COLO829 (cell line): ENCODE data around the gene RASGRF2.
"Not testable (repeated sequence)": the region's sequence is repeated elsewhere in the genome, so short reads cannot be mapped to it uniquely, and the experiment has no call there.

Experiments used
- DNase-seq: peaks from one replicate; pipeline ENCODE4 v3.0.0; 2012; ENCODE audit warnings: low spot score

The RASGRF2 gene

GRCh38 chr5:81021951-81022687 is 62.0 kb downstream of the RASGRF2 start:
- no peak for DNase-seq

GRCh38 chr5:81022688-81023084 is 62.5 kb downstream of the RASGRF2 start:
- DNase-seq, result no peak

GRCh38 chr5:81023261-81023970 is 63.3 kb downstream of the RASGRF2 start:
- DNase-seq, result no peak

DNA sequence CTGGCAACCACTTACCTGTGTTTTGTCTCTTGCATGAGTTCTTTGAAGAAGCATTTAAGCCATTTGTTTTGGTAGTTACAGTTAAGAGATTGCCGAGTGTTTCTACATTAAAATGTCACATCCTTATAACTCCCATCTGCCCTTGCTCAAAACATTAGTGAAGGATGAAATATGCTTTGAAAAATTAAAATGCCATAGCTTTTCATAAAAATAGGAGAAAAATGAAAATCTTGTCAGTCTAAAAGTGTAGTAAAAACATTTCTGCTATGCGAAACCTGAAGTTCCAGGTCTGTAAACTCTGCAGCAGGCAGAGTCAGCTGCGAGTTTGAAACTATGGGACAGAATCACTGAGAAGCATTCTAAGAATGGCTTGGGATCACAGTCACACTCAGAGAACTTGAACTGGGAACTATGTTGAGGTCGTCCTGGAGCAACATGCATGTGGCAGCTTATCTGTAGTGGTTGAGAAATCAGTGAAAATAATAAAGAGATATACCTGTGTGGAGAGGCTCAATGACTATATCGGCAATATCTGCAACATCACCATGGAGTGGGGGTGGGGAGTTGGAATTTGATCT is 67.4 kb downstream of the RASGRF2 start:
- no peak for DNase-seq

GRCh38 chr5:81028888-81029287 is 68.7 kb downstream of the RASGRF2 start:
- DNase-seq, result not testable (repeated sequence)

DNA sequence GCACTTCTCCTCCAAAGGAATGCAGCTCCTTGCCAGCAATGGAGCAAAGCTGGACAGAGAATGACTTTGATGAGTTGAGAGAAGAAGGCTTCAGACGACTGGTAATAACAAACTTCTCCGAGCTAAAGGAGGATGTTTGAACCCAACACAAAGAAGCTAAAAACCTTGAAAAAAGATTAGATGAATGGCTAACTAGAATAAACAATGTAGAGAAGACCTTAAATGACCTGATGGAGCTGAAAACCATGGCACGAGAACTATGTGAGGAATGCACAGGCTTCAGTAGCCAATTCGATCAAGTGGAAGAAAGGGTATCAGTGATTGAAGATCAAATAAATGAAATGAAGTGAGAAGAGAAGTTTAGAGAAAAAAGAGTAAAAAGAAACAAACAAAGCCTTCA is 69.6 kb downstream of the RASGRF2 start:
- DNase-seq, result not testable (repeated sequence)

DNA sequence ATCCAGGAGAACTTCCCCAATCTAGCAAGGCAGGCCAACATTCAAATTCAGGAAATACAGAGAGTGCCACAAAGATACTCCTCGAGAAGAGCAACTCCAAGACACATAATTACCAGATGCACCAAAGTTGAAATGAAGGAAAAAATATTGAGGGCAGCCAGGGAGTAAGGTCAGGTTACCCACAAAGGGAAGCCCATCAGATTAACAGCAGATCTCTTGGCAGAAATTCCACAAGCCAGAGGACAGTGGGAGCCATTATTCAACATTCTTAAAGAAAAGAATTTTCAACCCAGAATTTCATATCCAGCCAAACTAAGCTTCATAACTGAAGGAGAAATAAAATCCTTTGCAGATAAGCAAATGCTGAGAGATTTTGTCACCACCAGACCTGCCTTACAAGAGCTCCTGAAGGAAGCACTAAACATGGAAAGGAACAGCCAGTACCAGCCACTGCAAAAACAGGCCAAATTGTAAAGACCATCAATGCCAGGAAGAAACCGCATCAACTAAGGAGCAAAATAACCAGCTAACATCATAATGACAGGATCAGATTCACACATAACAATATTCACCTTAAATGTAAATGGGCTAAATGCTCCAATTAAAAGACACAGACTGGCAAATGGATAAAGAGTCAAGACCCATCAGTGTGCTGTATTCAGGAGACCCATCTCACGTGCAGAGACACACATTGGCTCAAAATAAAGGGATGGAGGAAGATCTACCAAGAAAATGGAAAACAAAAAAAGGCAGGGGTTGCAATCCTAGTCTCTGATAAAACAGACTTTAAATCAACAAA is 70.3 kb downstream of the RASGRF2 start:
- not testable (repeated sequence) for DNase-seq

DNA sequence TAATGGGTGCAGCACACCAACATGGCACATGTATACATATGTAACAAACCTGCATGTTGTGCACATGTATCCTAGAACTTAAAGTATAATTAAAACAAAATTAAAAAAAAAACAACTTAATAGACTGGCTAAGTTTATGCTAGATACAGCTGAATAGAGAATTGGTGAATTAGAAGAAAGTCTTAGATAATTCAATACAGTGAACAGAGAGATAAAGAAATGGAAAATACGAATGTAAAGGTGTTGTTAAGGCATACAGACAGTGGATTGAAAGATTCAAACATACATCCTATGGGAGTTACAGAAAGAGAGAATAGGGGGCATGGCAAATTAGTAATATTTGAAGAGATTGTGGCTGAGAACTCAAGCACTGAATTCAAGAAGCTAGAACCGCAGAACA is 75.4 kb downstream of the RASGRF2 start:
- no peak for DNase-seq

GRCh38 chr5:81038495-81038894 is 78.3 kb downstream of the RASGRF2 start:
- no peak for DNase-seq

DNA sequence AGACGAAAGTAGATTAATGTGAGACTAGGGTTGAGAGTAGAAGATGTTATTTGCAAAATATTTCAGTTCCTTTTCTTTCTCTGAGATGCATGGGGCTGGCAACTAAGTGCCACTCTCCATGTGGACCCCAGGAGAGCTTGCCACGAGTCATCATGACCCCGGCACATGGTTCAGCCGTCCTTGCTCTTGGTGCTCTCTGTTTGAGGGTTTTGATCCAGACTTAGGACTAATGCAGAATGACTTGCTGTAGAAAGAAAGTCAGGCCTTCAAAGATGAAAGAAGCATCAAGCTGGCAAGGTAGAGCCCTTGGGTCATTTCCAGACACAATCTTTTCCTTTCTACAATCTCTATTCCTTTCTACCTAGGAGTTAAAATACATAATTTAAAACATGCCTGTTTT is 84.7 kb downstream of the RASGRF2 start:
- DNase-seq, result no peak

DNA sequence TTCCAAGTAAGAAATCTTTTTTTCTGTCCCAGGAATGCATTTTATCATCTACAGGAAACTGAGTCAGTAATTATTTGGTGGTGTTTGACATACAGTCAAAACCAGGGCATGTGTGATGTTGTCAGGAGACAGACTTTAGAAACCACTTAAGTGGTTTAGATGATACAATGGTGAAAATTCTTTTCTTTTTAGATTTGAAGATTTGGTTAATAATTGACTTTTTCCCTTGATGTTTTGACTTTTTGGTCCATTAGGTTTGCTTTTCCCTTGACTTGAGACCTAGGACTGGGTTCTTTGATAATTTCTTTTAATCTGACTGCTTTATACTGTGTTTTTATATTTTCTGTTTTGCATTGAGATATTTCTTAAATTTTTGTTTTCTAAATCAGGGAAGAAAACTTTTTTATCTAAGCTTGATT is 85.2 kb downstream of the RASGRF2 start:
- DNase-seq, result no peak

DNA sequence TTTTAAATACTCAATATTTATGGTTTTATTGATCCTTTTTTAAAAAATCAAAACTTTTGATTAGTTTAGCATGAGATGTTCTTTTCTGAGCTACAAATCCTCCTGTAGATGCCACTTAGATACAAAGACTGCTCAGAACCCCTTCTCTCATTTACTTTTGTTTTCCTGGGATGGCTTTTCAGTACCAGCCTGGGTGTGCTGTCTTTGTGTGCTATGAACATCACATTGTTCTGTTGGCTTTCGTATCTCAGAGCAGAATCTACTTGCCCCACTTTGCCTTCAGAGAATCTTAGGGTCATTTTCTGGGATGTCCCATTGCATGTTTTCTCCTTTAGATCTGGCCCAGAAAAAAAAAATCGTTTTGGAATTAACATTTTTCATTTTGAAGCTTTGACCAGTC is 85.9 kb downstream of the RASGRF2 start:
- DNase-seq, result no peak

DNA sequence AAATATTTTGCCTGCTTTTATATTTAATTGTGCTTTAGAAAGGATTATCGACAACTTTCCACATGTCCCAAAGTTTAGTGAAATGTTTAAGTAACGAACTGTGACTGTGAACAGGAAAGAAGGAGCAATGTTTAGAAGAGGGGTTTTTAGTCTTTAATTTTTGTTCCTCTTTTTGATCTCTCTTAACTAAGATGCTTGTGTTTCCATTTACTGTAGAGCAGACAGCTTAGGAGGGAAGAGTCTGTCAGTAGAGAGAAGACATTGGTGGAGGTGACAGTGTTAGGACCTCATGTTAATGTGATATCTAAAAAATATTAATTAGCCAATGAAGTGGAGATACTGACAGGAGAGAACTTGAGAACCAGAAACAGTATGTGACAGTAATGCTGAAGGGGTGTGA is 92.2 kb downstream of the RASGRF2 start:
- DNase-seq, result no peak

DNA sequence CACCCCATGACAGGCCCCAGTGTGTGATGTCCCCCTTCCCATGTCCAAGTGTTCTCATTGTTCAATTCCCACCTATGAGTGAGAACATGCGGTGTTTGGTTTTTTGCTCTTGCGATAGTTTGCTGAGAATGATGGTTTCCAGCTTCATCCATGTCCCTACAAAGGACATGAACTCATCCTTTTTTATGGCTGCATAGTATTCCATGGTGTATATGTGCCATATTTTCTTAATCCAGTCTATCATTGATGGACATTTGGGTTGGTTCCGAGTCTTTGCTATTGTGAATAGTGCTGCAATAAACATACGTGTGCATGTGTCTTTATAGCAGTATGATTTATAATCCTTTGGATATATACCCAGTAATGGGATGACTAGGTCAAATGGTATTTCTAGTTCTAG is 93.1 kb downstream of the RASGRF2 start:
- DNase-seq, result not testable (repeated sequence)

- DNase-seq, result no peak
Measured at GRCh38 chr5:81058121-81058520, 98.0 kb downstream of the RASGRF2 start.

- DNase-seq, result no peak
Measured at GRCh38 chr5:81065492-81065891, 105.3 kb downstream of the RASGRF2 start.

DNA sequence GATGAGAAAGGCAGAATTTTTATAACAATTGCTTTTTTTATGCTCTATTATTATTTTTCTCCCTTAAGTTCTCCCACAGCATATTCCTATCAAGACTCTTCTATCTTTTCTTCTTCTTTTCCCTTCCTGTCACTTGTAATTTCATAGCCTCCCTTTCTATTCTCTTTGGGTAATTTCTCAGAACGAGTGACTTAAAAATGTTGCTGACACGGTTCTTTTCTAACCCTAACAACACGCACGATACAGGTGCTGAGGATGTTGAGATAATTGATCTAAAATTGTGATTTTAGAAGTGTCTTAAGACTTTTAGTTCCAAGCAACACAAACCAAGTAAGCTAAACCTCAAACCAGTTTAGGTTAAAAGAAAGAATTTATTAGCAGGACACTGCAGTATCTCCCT is 105.9 kb downstream of the RASGRF2 start:
- no peak for DNase-seq

DNA sequence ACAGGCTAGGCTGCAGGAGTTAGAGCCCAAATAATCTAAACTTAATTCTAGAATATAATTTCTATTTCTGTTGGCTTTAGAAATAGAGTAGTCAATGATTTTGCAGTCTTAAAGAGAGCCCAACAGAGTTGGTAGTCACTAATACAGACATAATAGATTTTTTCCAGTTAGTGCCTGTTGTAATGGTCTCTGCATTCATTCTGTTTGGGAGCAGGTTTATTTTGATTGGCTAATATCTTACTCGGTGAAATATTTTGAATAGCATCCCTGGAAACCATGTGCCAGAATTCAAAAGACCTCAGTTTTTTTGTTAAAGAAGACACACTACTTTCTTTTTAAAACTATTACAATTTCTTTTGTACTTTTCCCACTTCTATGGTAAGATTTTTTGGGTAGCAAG is 107.2 kb downstream of the RASGRF2 start:
- DNase-seq, result no peak

- DNase-seq, result no peak
Measured at GRCh38 chr5:81068063-81068462, 107.9 kb downstream of the RASGRF2 start.

- DNase-seq, result no peak
Measured at GRCh38 chr5:81068635-81069034, 108.5 kb downstream of the RASGRF2 start.

- DNase-seq, result no peak
Measured at GRCh38 chr5:81069990-81070389, 109.8 kb downstream of the RASGRF2 start.

GRCh38 chr5:81070571-81071255 is 110.5 kb downstream of the RASGRF2 start:
- no peak for DNase-seq
